ENCODE measurements around the gene IGFN1. TPM values are rescaled to one million over a fixed set of nuclear protein-coding genes. Genes with fewer than 3 reads are reported as not detected.
A peak's percentile ranks its signal among the peaks of the same experiment; 100 is the strongest.

IGFN1 gene
- total and polyA plus RNA-seq, 10 of the 15 experiments (the other 5 are each of a cell fraction or from before 2014, with no cell fraction given) = not detected

DNA sequence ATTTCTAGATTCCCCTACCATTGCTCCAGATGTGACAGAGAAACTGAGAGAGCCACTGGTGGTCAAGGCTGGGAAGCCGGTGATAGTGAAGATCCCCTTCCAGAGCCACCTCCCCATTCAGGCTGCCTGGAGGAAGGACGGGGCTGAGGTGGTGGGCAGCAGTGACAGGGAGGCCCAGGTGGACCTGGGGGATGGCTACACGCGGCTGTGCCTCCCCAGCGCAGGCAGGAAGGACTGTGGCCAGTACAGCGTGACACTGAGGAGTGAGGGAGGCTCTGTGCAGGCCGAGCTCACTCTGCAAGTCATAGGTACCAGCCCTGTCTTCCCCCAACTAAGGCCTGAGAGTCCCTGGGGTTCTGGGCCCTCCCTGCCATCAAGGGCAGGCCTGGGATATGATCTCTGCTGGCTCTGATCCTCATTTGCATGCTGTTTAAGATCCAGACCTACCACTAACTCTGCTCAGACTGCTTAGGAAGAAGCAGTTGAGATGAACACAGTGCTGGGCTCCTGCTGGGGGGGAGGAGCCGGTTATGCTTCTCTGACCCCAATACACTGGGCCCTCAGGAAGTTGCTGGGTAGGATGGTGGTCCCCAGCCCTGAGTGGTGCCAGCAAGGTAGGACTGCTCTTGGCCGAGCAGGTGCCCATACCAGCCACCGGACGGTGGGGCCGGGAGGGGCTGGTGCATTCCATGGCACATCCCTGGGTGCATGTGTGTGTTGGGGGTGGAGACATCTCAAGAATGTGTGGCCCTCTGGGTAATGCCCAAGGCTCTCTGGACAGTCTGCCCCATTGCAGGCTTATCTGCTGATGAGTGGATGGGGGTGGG, 25.1 kb downstream of the IGFN1 start:
- H3K79me2 ChIP-seq (ENCODE audit: control insufficient read depth, insufficient read depth, low read length) = no peaks in the 10 kb centered on the region
- no peak for DNase-seq (ENCODE audit: low read depth, low spot score)
- ChIA-PET POLR2A (no interaction called here), RAD21 (ENCODE audit: unreplicated experiment) (no interaction called here), CTCF (interaction anchor here (1.3 kb wide), 1 partner anchor 11 kb away, joined by 3 read pairs; no protein-coding TSS in a partner anchor), SMC1A (ENCODE audit: uncharacterized antibody, unreplicated experiment) (no interaction called here)
- no peak overlapping the region for H3K9ac ChIP-seq (ENCODE audit: control insufficient read depth, insufficient read depth, low read length)
- in situ Hi-C loops (cut with MboI) (no loop called here), intact Hi-C loops (cut with micrococcal nuclease; ENCODE audit: unreplicated experiment) (no loop called here)
- H3K4me3 ChIP-seq = no peak overlapping the region
- H3K27me3 ChIP-seq (replicated peaks in 1 of 2; ENCODE audit: control insufficient read depth in 2 of 2, insufficient read depth in 2 of 2, low read length in 1 of 2) = peaks cover 0 to 1% of the 10 kb centered on the region in 2 experiments; a peak in 2 of 4 replicates
- H3K4me2 ChIP-seq (ENCODE audit: control insufficient read depth, insufficient read depth) = no peak overlapping the region
- H3K4me1 ChIP-seq (ENCODE audit: control insufficient read depth, insufficient read depth, low read length) = no peaks in the 10 kb centered on the region
- no peak for FAIRE-seq
- 21% methylated on average over 12 of the region's 12 CpGs for WGBS (ENCODE audit: insufficient coverage, insufficient replicate concordance, low lambda C conversion rate, missing lambda C conversion rate)
- BruUV-seq (replicated peaks) = no TSS peak
- no peak overlapping the region for H3K27ac ChIP-seq (ENCODE audit: control insufficient read depth, insufficient read depth)
- peak; percentile 36; the same call in 2 of the 3 replicates for ATAC-seq
- H3K36me3 ChIP-seq (ENCODE audit: control insufficient read depth in 2 of 2, insufficient read depth in 2 of 2, low read length in 1 of 2) = no peaks in the 10 kb centered on the region
- no peak for TF ChIP-seq NFXL1 (IDR thresholded peaks at IDR 0.05; ENCODE audit: borderline replicate concordance)
- TF ChIP-seq BCLAF1 (IDR thresholded peaks at IDR 0.05) = no peak
- TF ChIP-seq ATF2 (IDR thresholded peaks at IDR 0.05; ENCODE audit: low read length) = no peak
- no peak for TF ChIP-seq SMAD5 (IDR thresholded peaks at IDR 0.05; ENCODE audit: low read depth)
- TF ChIP-seq POLR2AphosphoS5 (IDR thresholded peaks at IDR 0.05; ENCODE audit: low read length) = no peak
- no peak for TF ChIP-seq BRCA1 (IDR thresholded peaks at IDR 0.05; ENCODE audit: low read depth, low read length)
- TF ChIP-seq KDM1A (IDR thresholded peaks at IDR 0.05; ENCODE audit: borderline replicate concordance) = no peak
- no peak overlapping the region for H2AFZ ChIP-seq (ENCODE audit: control insufficient read depth, low read depth, low read length)
- no peaks in the 10 kb centered on the region for H3K9me3 ChIP-seq (replicated peaks; ENCODE audit: control insufficient read depth, insufficient read depth, low read length)
- no peaks in the 10 kb centered on the region for H4K20me1 ChIP-seq (ENCODE audit: control insufficient read depth, insufficient read depth)

Data from GM12878 (cell line).